GM21717 (cell line): ENCODE measurements around the gene PAGE2B.
"Not testable (repeated sequence)": the region's sequence is repeated elsewhere in the genome, so short reads cannot be mapped to it uniquely, and the experiment has no call there.

Source experiments
- ATAC-seq: cut with Tn5 transposase; IDR thresholded peaks from one replicate; pipeline ENCODE4 v1.9.1; 2021; ENCODE audit warnings: mild to moderate bottlenecking, moderate library complexity; ENCODE audit not compliant: unreplicated experiment

Gene PAGE2B

DNA sequence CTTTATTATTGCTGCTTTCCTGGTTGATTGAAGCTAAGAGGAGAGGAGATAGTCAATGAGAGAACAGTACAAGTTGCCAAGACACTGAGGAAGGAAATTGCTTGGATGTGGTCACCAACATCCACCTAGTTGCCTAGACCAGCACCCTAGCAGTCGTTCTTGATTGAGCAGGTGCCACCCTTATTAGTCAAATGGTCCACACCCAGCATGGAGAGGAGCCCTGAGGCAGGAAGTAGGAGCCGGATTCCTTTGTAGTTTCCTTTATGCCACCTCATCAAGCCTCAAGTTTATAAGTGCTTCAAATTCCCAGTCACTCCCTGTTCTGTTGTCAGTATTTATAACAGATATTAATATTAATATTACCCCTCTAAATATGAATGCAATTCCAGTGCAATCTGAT is 33.1 kb downstream of the PAGE2B start:
- ATAC-seq = no peak

- no peak for ATAC-seq
Observed at GRCh38 chrX:55109306-55109705, 34.5 kb downstream of the PAGE2B start.

- ATAC-seq = no peak
Observed at GRCh38 chrX:55111578-55112254, 36.9 kb downstream of the PAGE2B start.

- not testable (repeated sequence) for ATAC-seq
Observed at GRCh38 chrX:55116589-55116988, 41.8 kb downstream of the PAGE2B start.

DNA sequence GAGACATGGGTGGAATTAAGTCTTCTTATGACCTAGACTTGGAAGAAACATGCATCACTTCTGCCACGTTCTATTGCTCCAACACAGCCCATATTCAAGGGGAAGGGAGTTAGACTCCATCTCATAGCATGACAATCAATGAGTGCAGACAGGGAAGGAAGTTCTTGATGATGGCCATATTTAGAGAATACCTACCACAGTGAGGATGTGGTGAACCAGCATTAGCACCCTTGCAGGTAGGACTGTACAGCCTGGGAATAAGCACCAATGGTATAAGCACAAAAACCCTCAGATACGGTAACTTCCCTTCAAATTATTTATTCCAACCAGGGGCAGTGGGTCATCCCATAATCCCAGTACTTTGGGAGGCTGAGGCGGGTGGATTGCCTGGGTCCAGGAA is 43.7 kb downstream of the PAGE2B start:
- no peak for ATAC-seq

DNA sequence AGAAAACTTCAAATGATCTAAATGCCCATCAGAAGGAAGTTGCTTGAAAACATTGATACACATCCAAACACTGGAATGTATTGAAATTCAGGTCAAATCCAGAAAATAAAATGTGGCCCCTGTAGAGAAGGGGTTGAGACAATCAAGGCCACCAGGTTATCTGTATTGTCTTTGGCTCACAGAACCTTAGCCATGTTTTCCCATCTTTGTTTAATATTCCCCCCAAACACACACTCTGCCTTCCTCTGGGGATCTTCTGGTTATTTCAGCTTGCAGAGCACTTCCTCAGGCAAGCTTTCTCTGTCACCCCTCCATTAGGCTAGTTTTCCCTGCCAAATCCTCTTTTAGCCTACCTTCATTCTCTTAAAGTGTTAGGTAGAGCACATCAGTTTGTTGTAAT is 44.4 kb downstream of the PAGE2B start:
- ATAC-seq = no peak

- ATAC-seq = no peak
Observed at GRCh38 chrX:55119712-55120111, 44.9 kb downstream of the PAGE2B start.

DNA sequence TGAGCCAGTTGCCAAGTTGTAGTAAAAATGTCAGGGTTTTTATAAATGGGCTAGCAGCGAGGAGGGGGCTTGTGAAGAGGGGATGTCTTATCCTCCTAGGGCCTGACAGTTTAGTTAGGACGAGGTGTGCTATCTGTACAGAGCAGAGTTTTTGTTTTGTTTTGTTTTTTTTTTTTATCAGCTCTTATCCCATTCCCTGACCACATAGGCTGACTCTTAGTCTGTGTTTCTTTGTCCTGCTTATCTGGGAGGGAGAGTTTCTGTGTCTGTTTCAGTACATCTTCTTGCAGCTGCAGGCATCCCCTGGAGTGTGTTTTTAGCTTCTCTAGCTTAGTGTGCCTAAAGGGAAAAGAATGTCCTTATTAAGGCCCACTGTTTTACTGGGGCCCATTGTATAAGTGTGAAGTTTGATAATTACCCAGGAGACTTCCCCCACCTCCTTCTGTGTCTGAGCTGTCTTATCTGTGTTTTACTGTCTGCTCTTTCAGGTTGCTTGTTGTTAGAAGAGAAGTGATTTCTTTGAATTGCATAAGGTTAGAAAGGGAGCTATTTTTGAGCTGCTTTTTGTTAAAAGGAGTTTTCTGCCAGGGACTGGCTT is 46.0 kb downstream of the PAGE2B start:
- ATAC-seq = no peak

- no peak for ATAC-seq
Observed at GRCh38 chrX:55123900-55124299, 49.1 kb downstream of the PAGE2B start.

- ATAC-seq = no peak
Observed at GRCh38 chrX:55127692-55128091, 52.9 kb downstream of the PAGE2B start.
